HepG2 (cell line): Measurements from ENCODE around the gene KDM3A. TPM values are rescaled to one million over a fixed set of nuclear protein-coding genes. Genes with fewer than 3 reads are reported as not detected.

Experiments used
- ELF4 ChIP-seq: sonication (generic); formaldehyde crosslinking; IDR thresholded peaks from 2 replicates; pipeline ENCODE4 v1.5.0; 2020; ENCODE audit warnings: missing genetic modification reagents, mild to moderate bottlenecking, moderate library complexity, borderline replicate concordance
- FOXA3 ChIP-seq: IDR thresholded peaks from 2 replicates; pipeline ENCODE4 v1.6.1; 2016; ENCODE audit warnings: missing genetic modification reagents, missing compliant biosample characterization
- FOXC1 ChIP-seq: sonication (generic); formaldehyde crosslinking; IDR thresholded peaks from 2 replicates; pipeline ENCODE4 v1.8.0; 2022; ENCODE audit warnings: mild to moderate bottlenecking, missing genetic modification reagents, borderline replicate concordance
- HMG20A ChIP-seq: IDR thresholded peaks from 2 replicates; pipeline ENCODE4 v1.6.1; 2016; ENCODE audit warnings: borderline replicate concordance
- HNF4G ChIP-seq, 2 experiments: sonication (generic) in 1 of 2; formaldehyde crosslinking in 1 of 2; IDR thresholded peaks; 2 replicates each; pipeline versions ENCODE4 v1.4.0 to v1.6.1; 2011 to 2020; ENCODE audit warnings: borderline replicate concordance in 2 of 2, low read depth in 2 of 2, mild to moderate bottlenecking in 2 of 2, low read length in 1 of 2, missing genetic modification reagents in 1 of 2, moderate library complexity in 1 of 2
- NCOA1 ChIP-seq: sonication (generic); formaldehyde crosslinking; IDR thresholded peaks from 2 replicates; pipeline ENCODE4 v1.9.0; 2021; ENCODE audit warnings: missing genetic modification reagents
- PRPF4 ChIP-seq: fragments of 200-400 bp; formaldehyde crosslinking; IDR thresholded peaks from 2 replicates; pipeline ENCODE4 v1.6.1; 2016; ENCODE audit warnings: low read length, low read depth; ENCODE audit not compliant: poor library complexity, severe bottlenecking
- SOX6 ChIP-seq, 2 experiments: fragments of 450-650 bp in 1 of 2; sonication (generic) in 1 of 2; formaldehyde crosslinking in 1 of 2; IDR thresholded peaks; 2 replicates each; pipeline versions ENCODE4 v1.4.0 to v1.6.1; 2017 to 2020; ENCODE audit warnings: antibody characterized with exemption in 1 of 2, mild to moderate bottlenecking in 1 of 2, missing genetic modification reagents in 1 of 2
- WIZ ChIP-seq: sonication (generic); formaldehyde crosslinking; IDR thresholded peaks from 2 replicates; pipeline ENCODE4 v1.5.1; 2020; ENCODE audit warnings: mild to moderate bottlenecking, missing genetic modification reagents
- ZNF543 ChIP-seq: sonication (generic); formaldehyde crosslinking; IDR thresholded peaks from 2 replicates; pipeline ENCODE4 v1.4.0; 2020; ENCODE audit warnings: mild to moderate bottlenecking, missing genetic modification reagents
- ZNF557 ChIP-seq: sonication (generic); formaldehyde crosslinking; IDR thresholded peaks from 2 replicates; pipeline ENCODE4 v1.4.0; 2020; ENCODE audit warnings: missing genetic modification reagents
- ZNF607 ChIP-seq: sonication (generic); formaldehyde crosslinking; IDR thresholded peaks from 2 replicates; pipeline ENCODE4 v1.5.1; 2020; ENCODE audit warnings: missing genetic modification reagents, mild to moderate bottlenecking, borderline replicate concordance
- ZNF672 ChIP-seq: sonication (generic); formaldehyde crosslinking; IDR thresholded peaks from 2 replicates; pipeline ENCODE4 v1.8.1; 2022; ENCODE audit warnings: missing genetic modification reagents
- ZNF816 ChIP-seq: sonication (generic); formaldehyde crosslinking; IDR thresholded peaks from 2 replicates; pipeline ENCODE4 v1.8.0; 2022; ENCODE audit warnings: missing genetic modification reagents, mild to moderate bottlenecking, borderline replicate concordance
- ZNF839 ChIP-seq: sonication (generic); formaldehyde crosslinking; IDR thresholded peaks from 2 replicates; pipeline ENCODE4 v1.4.0; 2020; ENCODE audit warnings: missing genetic modification reagents, mild to moderate bottlenecking, borderline replicate concordance
- ZSCAN22 ChIP-seq: sonication (generic); formaldehyde crosslinking; IDR thresholded peaks from 2 replicates; pipeline ENCODE4 v1.4.0; 2020; ENCODE audit warnings: mild to moderate bottlenecking, missing genetic modification reagents
- polyA plus RNA-seq, 8 experiments: library from polyadenylated mRNA; depleted of rRNA in 3 of 8; stranded (reverse) in 7 of 8; unstranded in 1 of 8; fragments of >200 nt; fragmentation: Illumina TruSeq in 4 of 8; extraction: Trizol in 4 of 8; gene quantifications; 2 replicates each; pipeline versions ENCODE4 v1.2.1 to v1.2.3, GENCODE V29; 2011 to 2016; ENCODE audit warnings: low read depth in 4 of 8, missing spikeins in 1 of 8, mixed read lengths in 1 of 8; ENCODE audit not compliant: insufficient read depth in 1 of 8
- total RNA-seq, 5 experiments: library from RNA; depleted of rRNA; stranded (reverse); fragments of >200 nt; fragmentation: Illumina TruSeq; extraction: Trizol; gene quantifications; 2 replicates each; pipeline ENCODE4 v1.2.3, GENCODE V29; 2016; ENCODE audit warnings: low read depth in 1 of 5
- TF ChIP-seq, protein P1 (sequence below): IDR thresholded peaks from 2 replicates; pipeline ENCODE4 v1.6.1; 2012; ENCODE audit warnings: low read depth, low read length, improper control_type of control experiment
- TF ChIP-seq, protein P2 (sequence below): sonication (generic); formaldehyde crosslinking; IDR thresholded peaks from 2 replicates; pipeline ENCODE4 v1.5.0; 2020; ENCODE audit warnings: mild to moderate bottlenecking, missing genetic modification reagents
- TF ChIP-seq, protein P3 (sequence below): sonication (generic); formaldehyde crosslinking; IDR thresholded peaks from 2 replicates; pipeline ENCODE4 v1.5.0; 2020; ENCODE audit warnings: missing genetic modification reagents, mild to moderate bottlenecking, borderline replicate concordance
- TF ChIP-seq, protein P4 (sequence below): sonication (generic); formaldehyde crosslinking; IDR thresholded peaks from 2 replicates; pipeline ENCODE4 v1.4.0; 2020; ENCODE audit warnings: missing genetic modification reagents, borderline replicate concordance

KDM3A gene
- total and polyA plus RNA-seq, 2 of the 13 experiments (the other 11 are each of a cell fraction or from before 2014, with no cell fraction given) = 21.0 to 70.2 TPM

DNA sequence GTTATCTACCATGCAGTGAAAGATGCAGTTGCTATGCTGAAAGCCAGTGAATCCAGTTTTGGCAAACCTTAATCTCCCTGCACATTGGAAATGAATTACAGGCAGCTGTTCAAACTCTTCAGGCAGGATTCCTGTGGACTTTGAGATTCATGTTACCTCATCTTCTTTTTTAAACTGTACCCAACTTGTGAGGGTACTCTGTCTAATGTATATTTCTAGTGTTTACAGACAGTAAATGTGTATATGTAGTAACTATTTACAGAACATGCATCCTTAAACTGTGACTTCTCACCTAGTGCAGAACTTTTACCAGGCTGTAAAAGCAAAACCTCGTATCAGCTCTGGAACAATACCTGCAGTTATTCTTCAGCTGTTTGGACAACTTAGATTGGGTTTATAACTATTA, 50.9 kb downstream of the KDM3A start (continued):
- TF ChIP-seq, protein P1, sequence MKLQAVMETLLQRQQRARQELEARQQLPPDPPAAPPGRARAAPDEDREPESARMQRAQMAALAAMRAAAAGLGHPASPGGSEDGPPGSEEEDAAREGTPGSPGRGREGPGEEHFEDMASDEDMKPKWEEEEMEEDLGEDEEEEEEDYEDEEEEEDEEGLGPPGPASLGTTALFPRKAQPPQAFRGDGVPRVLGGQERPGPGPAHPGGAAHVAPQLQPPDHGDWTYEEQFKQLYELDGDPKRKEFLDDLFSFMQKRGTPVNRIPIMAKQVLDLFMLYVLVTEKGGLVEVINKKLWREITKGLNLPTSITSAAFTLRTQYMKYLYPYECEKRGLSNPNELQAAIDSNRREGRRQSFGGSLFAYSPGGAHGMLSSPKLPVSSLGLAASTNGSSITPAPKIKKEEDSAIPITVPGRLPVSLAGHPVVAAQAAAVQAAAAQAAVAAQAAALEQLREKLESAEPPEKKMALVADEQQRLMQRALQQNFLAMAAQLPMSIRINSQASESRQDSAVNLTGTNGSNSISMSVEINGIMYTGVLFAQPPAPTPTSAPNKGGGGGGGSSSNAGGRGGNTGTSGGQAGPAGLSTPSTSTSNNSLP = 0 out of 2 replicates have a peak, but pooled peaks have one; percentile 53
- no peak for TF ChIP-seq SOX6 (IDR thresholded peaks at IDR 0.05)
- peak; percentile 69; the same call in 1 of the 2 replicates for TF ChIP-seq SOX6 (CRISPR knock-in tag; IDR thresholded peaks at IDR 0.05)
- TF ChIP-seq HNF4G (IDR thresholded peaks at IDR 0.05; ENCODE audit: borderline replicate concordance, low read depth, low read length) = peak; percentile 80
- TF ChIP-seq HNF4G (CRISPR knock-in tag; IDR thresholded peaks at IDR 0.05; ENCODE audit: borderline replicate concordance, low read depth) = no peak
- no peak for TF ChIP-seq ELF4 (CRISPR knock-in tag)
- no peak for TF ChIP-seq ZNF543 (CRISPR knock-in tag)
- no peak for TF ChIP-seq ZSCAN22 (CRISPR knock-in tag)
- TF ChIP-seq ZNF607 = no peak
- no peak for TF ChIP-seq PRPF4
- TF ChIP-seq NCOA1 = no peak
- TF ChIP-seq ZNF672 (CRISPR knock-in tag) = no peak
- TF ChIP-seq, protein P2, sequence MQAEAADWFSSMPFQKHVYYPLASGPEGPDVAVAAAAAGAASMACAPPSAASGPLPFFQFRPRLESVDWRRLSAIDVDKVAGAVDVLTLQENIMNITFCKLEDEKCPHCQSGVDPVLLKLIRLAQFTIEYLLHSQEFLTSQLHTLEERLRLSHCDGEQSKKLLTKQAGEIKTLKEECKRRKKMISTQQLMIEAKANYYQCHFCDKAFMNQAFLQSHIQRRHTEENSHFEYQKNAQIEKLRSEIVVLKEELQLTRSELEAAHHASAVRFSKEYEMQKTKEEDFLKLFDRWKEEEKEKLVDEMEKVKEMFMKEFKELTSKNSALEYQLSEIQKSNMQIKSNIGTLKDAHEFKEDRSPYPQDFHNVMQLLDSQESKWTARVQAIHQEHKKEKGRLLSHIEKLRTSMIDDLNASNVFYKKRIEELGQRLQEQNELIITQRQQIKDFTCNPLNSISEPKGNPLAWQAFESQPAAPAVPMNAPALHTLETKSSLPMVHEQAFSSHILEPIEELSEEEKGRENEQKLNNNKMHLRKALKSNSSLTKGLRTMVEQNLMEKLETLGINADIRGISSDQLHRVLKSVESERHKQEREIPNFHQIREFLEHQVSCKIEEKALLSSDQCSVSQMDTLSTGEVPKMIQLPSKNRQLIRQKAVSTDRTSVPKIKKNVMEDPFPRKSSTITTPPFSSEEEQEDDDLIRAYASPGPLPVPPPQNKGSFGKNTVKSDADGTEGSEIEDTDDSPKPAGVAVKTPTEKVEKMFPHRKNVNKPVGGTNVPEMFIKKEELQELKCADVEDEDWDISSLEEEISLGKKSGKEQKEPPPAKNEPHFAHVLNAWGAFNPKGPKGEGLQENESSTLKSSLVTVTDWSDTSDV = no peak
- TF ChIP-seq ZNF816 = peak; percentile 75; the same call in 1 of the 2 replicates
- TF ChIP-seq, protein P3, sequence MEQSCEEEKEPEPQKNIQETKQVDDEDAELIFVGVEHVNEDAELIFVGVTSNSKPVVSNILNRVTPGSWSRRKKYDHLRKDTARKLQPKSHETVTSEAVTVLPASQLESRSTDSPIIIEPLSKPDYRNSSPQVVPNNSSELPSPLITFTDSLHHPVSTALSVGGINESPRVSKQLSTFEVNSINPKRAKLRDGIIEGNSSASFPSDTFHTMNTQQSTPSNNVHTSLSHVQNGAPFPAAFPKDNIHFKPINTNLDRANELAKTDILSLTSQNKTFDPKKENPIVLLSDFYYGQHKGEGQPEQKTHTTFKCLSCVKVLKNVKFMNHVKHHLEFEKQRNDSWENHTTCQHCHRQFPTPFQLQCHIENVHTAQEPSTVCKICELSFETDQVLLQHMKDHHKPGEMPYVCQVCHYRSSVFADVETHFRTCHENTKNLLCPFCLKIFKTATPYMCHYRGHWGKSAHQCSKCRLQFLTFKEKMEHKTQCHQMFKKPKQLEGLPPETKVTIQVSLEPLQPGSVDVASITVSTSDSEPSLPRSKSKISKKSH (CRISPR knock-in tag) = no peak
- no peak for TF ChIP-seq WIZ
- TF ChIP-seq ZNF839 (CRISPR knock-in tag) = no peak
- TF ChIP-seq FOXA3 = peak; percentile 28; the same call in 1 of the 2 replicates
- no peak for TF ChIP-seq HMG20A (CRISPR knock-in tag)
- TF ChIP-seq FOXC1 (CRISPR knock-in tag) = no peak
- no peak for TF ChIP-seq ZNF557
- TF ChIP-seq, protein P4, sequence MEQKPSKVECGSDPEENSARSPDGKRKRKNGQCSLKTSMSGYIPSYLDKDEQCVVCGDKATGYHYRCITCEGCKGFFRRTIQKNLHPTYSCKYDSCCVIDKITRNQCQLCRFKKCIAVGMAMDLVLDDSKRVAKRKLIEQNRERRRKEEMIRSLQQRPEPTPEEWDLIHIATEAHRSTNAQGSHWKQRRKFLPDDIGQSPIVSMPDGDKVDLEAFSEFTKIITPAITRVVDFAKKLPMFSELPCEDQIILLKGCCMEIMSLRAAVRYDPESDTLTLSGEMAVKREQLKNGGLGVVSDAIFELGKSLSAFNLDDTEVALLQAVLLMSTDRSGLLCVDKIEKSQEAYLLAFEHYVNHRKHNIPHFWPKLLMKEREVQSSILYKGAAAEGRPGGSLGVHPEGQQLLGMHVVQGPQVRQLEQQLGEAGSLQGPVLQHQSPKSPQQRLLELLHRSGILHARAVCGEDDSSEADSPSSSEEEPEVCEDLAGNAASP (CRISPR knock-in tag) = 0 out of 2 replicates have a peak, but pooled peaks have one; percentile 29
